GM21619 (cell line): ENCODE measurements around the gene RPAP3.

ENCODE experiments used
- ATAC-seq: cut with Tn5 transposase; IDR thresholded peaks from one replicate; pipeline ENCODE4 v1.9.1; 2021; ENCODE audit not compliant: unreplicated experiment

RPAP3 gene

DNA sequence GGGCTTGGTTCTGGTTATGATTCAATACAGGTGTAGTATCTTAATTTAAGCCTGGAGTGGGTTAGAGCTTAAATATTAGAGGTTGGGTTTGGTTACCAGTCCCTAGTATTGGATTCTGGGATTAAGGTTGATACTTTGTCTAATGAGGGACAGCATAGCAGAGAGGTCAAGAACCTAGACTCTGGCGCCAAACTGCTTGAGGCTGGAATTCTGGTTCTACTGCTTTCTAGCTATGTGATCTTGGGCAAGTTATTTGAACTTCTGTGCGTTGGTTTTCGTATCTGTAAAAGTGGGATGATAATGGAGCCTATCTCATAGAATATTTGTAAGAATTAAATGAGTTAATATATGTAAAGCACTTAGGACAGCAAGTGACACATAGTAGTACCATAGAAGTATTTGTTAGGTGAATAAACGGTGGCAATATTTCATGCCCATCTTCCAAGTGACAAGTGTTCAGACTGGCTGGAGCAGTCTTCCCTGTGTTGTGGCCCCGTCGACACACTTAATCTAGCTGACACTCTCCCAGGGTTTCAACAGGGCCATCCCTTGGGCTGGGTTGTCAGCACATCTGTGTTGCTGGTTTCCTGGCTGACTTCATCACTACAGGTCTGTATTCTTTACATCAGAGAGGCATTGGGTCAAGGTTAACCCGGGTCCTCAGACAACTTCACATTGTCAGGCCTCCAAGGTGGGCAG is 16.5 kb upstream of the RPAP3 start:
- ATAC-seq: no peak

DNA sequence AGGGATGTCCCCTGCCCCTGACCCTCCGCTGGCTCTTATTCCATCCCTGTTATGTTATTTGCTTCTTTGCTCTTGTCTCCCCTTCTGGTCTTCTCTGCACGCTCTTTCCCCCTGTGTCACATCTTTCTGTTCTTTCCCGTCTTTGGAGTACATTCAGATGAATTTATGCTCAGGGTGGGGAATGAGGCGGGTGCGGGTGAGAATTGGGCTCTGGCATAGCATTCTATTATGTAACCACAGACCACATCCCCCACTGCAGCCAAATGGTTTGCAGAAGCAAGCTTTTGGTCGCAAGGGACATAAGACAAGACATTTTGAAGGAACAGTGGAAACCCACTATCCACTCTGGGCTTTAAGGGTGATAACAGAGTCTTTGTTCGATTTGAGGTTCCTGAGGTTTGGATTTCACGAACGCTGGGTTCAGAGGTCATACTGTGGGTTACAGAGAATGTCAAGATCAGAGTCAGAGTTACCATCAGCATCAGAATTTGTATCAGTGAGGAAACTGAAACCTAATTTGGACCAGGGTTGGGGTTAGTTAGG is 15.7 kb upstream of the RPAP3 start:
- no peak for ATAC-seq

DNA sequence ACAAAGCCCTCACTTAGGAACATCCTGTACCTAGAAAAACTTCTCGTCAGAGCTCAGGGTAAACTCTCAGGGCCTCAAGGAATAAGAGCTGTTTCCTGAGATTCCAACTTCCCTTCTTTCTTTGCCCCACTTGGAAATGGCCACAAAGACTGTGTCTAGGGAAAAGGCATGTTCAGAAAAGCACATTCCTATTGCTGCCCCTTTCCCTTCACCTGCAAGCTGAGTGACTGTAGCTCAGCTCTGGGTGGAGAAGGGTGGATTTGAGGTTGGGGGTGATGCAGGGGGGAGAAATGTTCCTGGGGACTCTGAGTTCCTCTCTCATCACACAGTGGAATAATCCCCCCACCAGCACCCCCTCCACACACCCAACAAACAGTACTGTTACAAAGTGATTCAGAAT is 12.7 kb upstream of the RPAP3 start:
- no peak for ATAC-seq

DNA sequence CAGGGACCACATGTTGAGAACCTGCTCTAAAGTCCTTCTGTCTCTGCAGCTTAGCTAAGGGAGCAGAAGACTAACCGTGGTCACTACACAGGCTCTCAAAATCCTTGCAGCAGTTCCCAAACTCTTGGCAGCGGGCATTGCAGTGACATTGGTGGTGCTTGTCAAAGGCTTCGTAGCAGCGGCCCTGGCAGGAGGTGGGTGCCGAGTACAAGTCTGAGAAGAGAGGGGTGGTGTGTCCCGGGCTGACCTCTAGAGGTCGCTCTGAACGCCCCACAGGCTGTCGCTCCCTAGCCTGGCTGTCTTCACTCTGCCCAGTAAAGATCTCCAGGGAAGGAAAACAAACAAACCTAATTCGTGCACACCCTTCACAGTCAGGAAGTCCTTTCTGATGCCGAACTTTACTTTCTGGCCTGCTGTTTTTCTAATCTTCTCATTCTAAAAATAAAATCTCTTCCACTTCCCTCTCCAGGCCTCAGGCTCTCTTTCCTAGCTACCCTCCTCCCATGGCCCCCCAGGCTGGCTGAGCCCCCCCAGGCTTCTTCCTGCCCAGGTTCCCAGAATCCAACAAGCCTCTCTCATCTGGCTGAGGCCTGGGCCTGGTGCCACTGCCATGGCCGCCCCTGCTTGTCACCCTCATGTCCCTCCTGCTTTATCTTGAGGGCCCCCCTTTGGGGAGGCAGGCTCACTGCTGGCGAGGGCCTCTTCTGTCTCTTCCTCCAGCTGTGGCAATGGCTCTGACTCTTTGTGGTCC is 11.8 kb upstream of the RPAP3 start:
- ATAC-seq: no peak

DNA sequence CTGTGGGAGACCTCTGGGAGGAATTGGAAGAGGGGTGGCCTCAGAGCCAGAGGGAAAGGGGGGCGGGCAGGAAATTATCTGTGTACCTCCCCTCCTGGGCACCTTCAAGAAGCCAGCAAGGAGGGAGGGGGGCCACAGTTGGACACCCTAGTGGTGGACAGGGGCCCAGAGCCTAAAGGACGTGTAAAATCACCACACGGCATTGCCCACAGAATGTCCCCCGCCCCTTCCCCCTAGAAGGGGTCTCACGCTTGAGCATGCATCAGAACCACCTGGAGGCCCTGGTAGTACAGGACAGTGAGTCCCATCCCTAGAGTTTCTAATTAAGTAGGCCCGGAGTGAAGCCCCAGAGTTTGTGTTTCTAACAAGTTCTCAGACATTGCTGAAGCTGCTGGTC is 11.2 kb upstream of the RPAP3 start:
- ATAC-seq: no peak

DNA sequence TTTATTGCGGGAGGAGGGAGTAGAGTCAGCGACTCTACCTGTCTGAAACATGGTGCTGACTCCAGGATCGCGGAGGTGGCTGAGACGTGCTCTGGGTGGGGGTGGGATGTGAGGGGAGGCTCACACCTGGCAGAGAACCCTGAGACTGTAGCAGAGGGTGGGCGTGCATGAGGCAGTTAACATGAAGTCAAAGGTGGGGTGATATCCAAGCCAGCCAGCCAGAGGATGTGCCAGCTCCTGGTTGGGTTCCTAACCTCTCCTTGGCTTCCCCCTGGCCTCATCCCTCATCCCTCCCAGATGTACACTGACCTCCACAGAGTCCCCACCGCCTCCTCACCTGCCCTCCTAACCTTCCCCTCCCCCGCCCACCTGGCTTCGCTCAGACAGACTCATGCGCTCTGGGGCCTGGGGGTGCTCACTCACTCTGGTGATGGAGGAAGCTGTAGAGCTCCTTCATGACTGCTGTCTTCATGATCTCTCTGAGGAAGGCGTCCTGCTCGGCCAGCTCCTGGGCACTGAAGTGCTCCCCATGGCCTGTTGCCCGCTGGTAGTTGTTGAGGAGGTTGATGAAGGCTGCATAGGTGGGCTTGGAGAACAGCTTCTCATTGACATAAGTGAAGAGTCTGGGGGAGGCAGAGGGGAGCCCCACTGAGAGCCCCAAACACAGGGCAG is 10.2 kb upstream of the RPAP3 start:
- no peak for ATAC-seq

DNA sequence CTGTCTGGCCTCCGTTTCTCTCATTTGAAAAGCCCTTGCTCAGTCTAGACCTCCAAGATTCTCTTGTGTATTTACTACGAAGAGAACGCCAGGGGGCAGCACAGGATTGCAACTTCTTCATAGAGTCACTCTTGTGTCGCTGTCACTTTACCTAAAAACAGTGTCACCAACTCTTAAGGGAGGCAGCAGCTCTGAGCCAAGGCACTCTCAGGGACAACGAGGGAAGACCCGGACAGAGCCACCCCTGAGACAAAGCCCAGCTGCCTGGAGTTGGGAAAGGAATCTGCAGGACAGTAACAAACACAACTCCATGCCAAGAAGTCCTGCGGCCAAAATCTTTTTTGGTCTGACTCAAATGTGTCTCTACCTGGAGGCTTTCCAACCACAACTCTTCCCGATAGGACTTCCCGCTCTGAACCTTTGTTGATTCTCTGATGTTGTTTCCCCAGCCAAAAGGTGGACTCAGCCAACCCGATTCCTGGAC is 9.6 kb upstream of the RPAP3 start:
- ATAC-seq: peak; percentile 81

DNA sequence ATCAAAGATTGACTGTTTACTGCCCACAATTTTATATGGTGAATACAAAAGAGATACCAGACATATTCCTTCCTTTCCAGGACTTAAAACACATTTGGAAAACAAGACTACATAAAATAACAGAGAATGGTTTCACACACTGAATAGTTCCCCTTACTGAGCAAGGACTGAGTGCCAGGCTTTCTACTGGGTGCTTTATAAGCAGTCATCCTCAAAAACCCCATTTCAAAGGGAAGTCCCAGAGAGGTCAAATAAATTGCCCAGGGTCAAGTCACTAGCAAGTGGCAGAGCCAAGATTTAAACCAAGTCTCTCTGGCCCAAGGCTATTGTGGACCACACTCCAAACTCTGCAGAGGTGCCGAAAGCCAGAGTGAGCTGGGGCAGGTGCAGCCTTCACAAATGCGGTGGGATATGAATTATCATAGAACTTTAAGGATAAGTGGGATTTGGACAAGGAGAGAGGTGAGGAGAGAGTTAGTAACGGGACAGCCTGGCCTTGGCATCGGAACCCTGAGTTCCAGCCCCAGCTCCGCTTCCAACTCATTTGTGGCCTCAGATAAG is 9.1 kb upstream of the RPAP3 start:
- ATAC-seq: no peak

DNA sequence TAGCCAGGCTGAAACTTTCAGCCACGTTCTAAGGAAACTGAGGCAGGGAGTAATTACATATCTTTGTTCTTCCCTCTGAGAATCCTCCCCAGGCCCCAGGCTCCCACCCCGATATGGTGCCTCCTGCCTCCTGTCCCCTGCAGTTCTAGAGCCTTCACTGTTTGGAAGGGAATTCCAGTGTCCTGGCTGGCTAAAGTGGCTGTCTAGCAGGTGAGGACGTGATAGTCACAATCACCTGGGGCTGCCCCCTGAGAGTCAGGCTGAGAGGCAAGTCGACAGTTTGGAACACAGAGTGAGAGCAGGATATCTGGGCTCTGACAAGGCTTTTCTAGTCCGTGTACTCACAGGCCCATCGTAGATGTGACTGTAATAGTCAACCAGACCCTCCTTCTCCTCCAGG is 6.3 kb upstream of the RPAP3 start:
- no peak for ATAC-seq

DNA sequence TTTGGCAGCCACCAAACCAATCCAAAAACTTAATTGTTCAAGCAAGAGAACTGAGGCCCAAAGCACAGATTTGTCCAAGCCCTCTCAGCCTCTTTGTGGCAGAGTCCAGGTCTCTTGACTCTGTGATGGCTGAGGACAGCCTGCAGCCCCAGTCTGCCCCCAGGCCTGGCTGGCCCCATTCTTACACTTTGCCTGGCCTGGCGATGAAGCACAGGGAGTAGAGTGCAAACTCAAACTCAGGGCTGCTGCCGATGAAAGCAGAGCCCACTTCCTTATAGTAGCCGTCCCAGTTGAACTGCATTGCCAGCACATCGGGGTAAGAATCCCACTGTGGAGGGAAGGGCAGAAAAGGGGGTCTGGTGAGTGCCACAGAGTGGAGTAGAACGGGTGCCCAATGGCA is 5.6 kb upstream of the RPAP3 start:
- no peak for ATAC-seq

DNA sequence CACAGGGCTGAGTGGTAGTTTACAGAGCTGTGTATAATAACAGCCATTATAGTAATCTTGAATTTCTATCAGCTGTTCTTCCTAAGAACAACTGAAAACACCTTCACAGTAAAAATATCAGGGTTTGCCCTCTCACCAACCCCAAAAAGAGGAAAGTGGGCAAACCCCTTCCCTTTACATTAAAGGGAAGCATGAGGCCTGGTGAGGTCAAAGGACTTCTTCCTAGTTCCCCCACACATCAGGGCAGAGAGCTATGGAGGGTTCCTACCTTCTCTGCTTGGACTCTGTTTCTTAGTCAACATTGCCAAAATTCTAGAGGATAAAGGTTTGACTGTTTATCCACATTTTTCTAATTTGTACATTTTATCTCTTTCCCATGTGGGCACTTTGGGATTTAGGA is 4.4 kb upstream of the RPAP3 start:
- ATAC-seq: no peak

DNA sequence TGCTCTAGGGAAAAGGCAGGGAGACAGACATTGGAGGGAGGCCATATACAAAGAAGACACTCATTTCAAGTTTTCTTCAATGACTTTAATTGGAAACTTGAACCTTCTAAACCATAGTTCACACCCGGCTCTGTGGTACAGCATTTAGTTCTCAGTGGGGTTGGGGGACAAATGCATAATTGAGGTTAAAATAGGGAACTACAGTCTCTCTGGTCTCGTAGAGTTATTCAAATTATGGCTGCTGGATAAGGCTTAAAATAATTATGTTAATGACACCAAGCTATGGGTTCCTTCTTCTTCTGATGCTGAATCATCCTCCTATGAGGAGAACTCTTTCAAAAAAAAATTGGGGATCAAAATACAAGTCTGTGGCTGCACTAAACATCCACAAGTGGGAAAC is 3.8 kb upstream of the RPAP3 start:
- no peak for ATAC-seq

DNA sequence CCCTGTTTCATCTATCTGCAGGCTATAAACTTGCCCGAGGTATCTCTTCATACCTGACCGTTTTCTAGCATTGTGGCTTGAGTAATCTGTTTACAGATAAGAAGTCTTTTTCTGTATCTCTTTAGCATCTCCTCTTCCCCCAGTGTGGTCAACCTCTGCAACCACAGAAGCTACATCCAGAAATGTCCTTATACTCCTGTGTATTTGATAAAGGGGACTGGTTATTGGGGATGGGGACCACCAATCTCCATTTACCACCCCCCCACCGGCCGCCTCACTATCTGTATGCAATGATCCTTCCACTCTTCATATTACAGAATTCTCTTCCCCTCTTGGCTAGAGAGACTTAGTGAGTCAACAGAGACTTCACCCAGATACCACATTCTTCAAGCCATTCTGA is 3.4 kb upstream of the RPAP3 start:
- ATAC-seq: no peak

DNA sequence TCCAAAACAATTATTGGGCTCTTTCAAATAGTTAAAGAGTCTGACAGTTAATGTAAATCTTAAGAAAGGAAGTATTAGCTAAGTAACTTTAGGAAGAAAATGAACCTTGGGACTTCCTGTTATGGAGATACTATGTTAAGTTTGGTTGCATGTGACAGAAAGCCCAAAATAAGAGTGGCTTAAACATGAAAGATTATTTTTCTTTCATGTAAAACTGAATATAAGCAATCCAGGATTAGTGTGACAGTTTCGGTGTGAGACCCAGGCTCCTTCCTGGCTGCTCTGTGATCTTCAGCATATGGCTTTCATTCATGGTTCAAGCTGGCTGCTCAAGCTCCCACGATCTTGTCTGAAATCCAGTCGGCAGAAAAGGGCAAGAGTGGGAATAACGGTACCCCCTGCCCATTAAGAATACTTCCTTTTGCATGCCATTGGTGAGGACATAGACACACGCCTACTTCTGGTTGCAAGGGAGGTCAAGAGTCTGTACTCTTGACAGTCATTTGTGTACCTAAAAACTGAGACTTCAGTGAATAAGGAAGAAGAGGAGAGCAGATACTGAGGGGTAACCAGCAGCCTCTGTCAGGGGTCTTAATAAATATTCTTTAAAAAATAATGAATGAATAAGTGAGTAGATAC is 2.2 kb upstream of the RPAP3 start:
- ATAC-seq: no peak

DNA sequence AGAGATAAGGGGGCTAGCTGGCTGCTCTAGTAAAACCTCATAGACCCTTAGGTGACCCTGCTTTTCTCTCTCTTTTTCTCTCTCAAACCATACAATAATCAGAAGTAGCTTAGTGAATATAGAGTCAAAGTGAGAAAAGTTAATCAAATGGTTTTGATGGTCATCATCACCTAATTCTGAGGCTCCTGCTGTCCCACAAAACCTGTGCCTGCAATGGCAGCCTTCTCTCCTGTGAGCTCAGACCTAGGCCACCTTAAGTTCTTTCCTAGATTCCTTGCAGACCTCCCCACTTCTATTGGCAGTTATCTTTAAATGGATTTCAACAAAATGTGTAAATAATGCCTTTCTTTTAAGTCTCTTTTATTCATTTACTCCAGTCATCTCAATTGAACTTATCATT is 1.5 kb upstream of the RPAP3 start:
- ATAC-seq: no peak

DNA sequence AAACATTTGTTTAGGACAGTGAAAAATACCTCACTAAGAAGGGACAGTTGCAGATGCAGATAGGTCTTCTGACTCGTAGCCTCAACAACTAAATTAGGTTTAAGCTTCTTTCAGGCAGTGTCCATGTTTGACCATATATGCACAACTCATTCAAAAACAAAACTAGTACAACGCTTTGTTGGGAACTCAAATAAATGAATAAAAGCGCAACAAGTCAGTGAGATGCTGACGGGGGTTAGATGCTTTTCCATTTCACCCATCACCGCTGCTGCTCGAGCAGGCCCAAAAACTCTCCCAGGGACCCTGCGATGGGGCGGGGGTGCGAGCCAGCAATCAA is 633 bp downstream of the RPAP3 start:
- no peak for ATAC-seq

DNA sequence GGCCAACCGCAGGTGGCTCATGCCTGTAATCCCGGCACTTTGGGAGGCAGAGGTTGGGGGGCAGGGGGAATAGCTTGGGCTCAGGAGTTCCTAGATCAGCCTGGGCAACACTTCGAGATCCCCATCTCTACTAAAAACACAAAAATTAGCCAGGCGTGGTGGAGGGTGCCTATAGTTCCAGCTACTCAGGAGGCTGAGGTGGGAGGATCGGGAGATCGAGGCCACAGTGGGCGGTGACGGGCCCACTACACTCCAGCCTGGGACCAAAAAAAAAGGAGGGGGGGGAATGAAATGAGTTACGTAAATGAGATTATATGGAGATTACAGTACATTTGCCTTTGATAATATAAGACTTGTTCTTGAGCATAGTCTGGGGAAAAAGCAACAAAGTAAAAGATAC is 1.1 kb downstream of the RPAP3 start:
- ATAC-seq: no peak

DNA sequence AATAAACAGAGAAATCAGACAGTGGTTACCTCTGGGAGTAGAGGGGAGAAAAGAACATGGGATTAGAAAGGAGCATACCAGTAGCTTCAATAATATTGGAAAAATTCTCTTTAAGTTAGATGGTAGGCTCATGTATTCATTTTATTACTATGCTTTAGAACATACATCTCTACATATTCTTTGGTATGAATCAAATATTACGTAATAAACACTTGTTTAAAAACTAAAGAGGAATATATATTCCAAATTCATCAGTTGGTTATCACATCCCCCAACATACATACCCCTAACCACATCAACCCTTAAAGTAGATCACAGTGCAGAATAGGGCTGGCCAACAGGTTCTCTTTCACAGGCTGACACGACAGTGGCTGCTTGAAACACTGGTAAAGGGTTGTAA is 5.6 kb downstream of the RPAP3 start:
- no peak for ATAC-seq

DNA sequence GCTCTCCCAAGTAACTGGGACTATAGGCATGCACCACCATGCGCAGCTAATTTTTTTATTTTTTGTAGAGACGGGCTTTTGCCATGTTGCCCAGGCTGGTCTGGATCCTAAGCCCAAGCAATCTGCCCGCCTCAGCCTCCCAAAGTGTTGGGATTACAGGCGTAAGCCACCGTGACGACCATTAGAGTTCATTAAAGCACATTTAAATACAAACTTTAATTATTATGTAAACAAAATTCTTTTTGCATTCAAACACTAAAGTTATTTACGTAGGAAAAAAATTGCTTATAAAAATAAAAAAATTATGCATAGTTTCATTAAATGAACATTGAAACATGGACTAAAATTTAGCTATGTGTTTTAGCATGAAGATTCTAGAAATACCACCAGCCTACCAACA is 7.2 kb downstream of the RPAP3 start:
- no peak for ATAC-seq

DNA sequence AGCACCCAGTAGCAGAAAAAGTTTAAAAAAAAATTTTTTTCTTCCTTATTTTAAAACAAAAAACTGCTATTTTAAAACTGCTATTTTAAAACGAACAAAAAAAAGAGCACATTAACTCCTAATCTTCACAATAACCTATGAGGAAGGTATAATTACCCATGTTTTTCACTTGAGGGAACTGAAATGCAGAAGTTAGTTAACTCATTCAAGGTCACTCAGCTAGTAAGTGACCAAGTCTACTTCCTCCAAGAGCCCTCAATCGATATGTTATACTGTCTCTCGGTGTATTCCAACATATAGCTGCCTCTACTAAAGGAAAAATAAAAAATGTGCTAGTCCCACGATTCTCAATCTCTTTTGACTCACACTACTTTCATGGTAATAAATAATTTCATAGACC is 7.8 kb downstream of the RPAP3 start:
- no peak for ATAC-seq

DNA sequence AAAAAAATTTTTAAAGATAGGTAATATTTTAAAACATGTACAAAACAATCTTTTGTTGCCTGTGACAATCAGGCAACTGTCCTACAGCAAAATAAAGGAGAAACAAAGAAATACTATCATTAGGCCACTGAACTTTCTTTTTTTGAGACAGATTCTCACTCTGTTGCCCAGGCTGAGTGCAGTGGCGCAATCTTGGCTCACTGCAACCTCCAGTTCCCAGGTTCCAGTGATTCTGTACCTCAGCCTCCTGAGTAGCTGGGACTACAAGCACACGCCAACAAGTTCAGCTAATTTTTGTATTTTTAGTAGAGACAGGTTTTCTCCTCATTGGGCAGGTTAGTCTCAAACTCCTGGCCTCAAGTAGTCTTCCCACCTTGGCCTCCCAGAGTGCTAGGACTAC is 16.6 kb downstream of the RPAP3 start:
- no peak for ATAC-seq
